SK-N-MC (cell line): ENCODE results near the gene ARHGAP26.

Experiments used
- EZH2 ChIP-seq: fragments of 200-600 bp; sonication (generic); IDR thresholded peaks from one replicate; pipeline ENCODE4 v1.6.1; 2017; ENCODE audit warnings: antibody characterized with exemption
- POLR2AphosphoS5 ChIP-seq: IDR thresholded peaks from 2 replicates; pipeline ENCODE4 v1.6.1; 2012; ENCODE audit warnings: mild to moderate bottlenecking, low read depth, low read length, borderline replicate concordance

- no peak for TF ChIP-seq POLR2AphosphoS5
- no peak for TF ChIP-seq EZH2
Observed at GRCh38 chr5:143017541-143017940, 247.4 kb downstream of the ARHGAP26 start.
